ENCODE measurements around the gene SPINK6. TPM values are rescaled to one million over a fixed set of nuclear protein-coding genes. Genes with fewer than 3 reads are reported as not detected.

SPINK6 gene
- total RNA-seq, 2 experiments from 2014 or later, result not detected

DNA sequence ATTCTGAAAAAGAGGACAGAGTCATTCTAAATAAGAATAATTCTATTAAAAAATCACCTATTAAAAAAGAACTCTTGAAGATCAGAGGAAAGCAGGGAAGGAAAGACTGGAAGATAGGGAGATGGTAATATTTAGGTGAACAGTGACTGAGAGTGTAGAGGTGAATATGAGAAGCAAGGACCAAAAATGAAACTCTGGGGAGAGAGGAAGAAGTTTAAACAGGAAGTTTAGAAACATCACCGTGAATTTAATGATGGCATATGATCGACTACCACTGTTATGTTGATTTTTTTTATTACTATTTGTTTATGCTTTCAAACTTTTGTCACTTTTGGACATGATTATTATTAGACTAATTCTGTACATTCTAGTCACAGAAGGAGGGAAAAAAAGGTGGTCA, 1.7 kb upstream of the SPINK6 start:
- Mint-ChIP-seq H3K36me3 (ENCODE audit: low read depth) (no peaks in the 10 kb centered on the region), H3K4me3 (no peak overlapping the region), H3K4me1 (peaks cover 1% of the 10 kb centered on the region), H3K27ac (no peak overlapping the region), H3K9me3 (no peaks in the 10 kb centered on the region), H3K27me3 (peaks cover 9% of the 10 kb centered on the region)
- ChIA-PET POLR2A (no interaction called here), CTCF (no interaction called here)
- no peak for DNase-seq

DNA sequence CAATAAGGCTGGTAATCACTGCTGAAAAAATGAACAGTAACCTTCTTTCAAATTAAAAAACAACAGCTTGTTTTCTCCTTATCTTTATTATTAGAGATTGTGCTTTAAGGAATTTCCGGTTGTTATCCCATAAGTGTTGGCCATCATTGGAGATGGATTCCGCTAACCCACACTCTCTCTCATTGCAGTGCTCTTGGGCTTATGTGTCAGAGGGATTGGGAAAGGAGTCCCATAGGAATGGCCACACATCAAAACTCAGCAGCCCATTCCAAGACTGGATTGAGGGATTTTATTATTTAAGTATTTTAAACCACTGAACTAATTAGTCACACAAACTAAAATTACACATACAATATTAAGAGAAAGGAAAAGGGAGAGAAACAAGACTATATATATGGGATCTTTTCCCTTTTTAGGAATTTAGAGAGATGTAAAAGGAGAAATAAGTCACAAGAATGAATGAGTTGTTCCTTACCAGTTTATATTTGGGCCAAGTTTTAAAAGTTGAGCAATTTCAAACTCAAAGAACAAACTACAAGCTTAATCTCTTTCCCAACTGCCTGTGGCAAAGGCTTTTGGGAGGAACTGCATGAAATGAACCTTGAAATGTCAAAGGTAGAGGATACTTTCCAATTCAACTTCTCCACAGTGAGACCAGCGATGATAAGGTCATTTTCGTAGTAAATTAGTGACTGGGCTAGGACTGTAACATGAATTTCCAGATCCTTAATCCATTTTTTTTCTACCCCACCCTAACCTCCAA, 2.4 kb downstream of the SPINK6 start:
- Mint-ChIP-seq H3K27ac (no peak overlapping the region), H3K4me3 (no peak overlapping the region), H3K9me3 (no peaks in the 10 kb centered on the region), H3K27me3 (peaks cover 1% of the 10 kb centered on the region), H3K4me1 (peaks cover 1% of the 10 kb centered on the region), H3K36me3 (ENCODE audit: low read depth) (no peaks in the 10 kb centered on the region)
- ChIA-PET CTCF (no interaction called here), POLR2A (no interaction called here)
- DNase-seq, result no peak

DNA sequence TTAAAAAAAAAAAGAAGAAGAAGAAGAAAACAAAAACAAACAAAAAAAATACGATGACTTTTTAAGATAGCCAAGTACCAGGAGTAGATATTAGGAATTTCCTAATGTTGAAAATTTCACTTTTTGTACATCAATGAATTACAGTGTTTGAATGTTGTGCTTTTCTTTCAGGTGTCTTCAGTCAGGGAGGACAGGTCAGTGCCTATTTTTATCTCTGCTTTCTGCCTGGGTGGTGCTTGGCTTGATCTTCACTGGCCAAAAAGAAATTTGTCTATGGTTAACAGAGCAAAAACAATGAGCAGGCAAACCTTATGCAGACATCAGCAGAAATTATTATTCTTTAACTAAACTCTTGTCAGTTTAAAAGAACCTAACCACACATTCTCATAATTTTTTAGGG, 3.0 kb downstream of the SPINK6 start:
- H3K27ac Mint-ChIP-seq, result no peak overlapping the region
- DNase-seq, result no peak
- ChIA-PET CTCF (no interaction called here), POLR2A (no interaction called here)
- no peak overlapping the region for H3K4me3 Mint-ChIP-seq
- no peaks in the 10 kb centered on the region for H3K9me3 Mint-ChIP-seq
- H3K27me3 Mint-ChIP-seq, result peaks cover 1% of the 10 kb centered on the region
- H3K36me3 Mint-ChIP-seq (ENCODE audit: low read depth), result no peaks in the 10 kb centered on the region
- peaks cover 1% of the 10 kb centered on the region for H3K4me1 Mint-ChIP-seq

DNA sequence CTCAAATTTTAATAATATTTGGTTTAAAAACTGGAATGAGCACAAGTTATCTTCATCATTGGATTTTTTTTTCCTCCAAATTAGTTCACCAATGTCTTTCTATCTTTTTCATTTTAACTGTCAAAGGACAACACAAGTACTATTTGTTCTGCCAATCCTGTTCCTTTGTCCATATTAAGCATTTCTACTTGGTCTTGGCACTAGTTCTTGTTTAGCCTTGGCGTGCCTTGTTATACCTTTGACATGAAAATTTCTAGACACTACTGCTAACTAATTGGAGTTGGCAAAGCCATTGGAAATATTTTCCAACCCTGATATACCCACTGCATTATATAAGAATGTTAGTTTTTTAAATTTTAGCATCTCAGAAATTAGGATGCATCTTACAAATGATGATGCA, 3.8 kb downstream of the SPINK6 start:
- H3K36me3 Mint-ChIP-seq (ENCODE audit: low read depth), result no peaks in the 10 kb centered on the region
- no peaks in the 10 kb centered on the region for H3K9me3 Mint-ChIP-seq
- no peaks in the 10 kb centered on the region for H3K27me3 Mint-ChIP-seq
- DNase-seq, result no peak
- ChIA-PET CTCF (no interaction called here), POLR2A (no interaction called here)
- no peak overlapping the region for H3K27ac Mint-ChIP-seq
- no peak overlapping the region for H3K4me3 Mint-ChIP-seq
- H3K4me1 Mint-ChIP-seq, result no peaks in the 10 kb centered on the region

DNA sequence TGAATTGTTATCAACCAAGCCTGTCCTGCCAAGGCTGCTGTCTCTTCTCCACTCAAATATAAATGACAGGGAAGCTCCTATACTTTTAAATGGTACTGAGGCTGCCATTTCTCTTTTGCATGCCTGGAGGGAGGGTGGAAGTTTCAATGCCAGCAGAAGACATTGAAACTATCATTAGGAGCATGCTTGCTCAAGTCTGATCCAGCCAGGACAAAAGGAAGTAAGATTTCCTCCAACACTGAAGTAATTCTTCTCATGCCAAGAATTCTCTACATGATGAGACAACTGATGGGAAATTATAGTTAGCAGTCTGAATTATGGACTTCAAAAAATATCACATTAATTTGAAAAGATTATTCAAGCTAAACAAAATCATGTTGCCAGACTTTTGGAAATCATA, 5.4 kb downstream of the SPINK6 start:
- POLR2A ChIA-PET, result no interaction called here

DNA sequence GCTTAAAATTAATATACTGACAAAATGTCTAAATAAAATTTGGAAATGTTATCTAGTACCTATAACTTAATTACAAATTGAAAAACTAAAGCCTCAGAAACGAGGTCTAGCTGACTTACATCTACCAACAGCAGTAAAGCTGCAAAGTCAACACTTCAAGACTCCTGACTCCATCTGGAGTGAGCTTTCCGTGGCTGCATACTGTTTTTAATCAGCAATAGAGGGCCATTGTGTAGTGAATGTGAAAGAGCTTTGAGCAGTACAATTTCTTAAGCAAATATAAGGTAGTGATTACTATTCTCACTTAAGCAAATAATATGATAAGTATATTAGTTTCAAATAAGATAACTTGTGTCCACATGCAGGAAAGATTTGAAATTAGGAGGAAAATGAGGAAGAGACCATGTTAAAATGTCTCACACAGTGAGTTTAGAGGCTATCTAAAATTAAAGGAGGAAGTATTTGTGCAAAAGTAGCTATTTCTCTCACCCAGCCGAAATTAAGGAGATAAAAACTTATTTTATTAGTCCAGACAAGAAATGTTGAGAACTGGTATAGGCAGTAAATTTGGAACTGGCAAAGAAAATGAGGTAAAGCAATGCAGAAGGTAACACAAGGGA, 6.4 kb downstream of the SPINK6 start:
- Mint-ChIP-seq H3K36me3 (ENCODE audit: low read depth) (no peaks in the 10 kb centered on the region), H3K4me3 (no peak overlapping the region), H3K9me3 (no peaks in the 10 kb centered on the region), H3K27me3 (no peaks in the 10 kb centered on the region), H3K4me1 (no peaks in the 10 kb centered on the region), H3K27ac (no peak overlapping the region)
- POLR2A ChIA-PET, result no interaction called here
- CTCF ChIA-PET, result no interaction called here
- DNase-seq, result no peak

More for the DNA sequence above, 5.4 kb downstream of the SPINK6 start:
- Mint-ChIP-seq H3K36me3 (ENCODE audit: low read depth) (no peaks in the 10 kb centered on the region), H3K9me3 (no peaks in the 10 kb centered on the region), H3K4me3 (no peak overlapping the region), H3K27ac (no peak overlapping the region), H3K27me3 (no peaks in the 10 kb centered on the region), H3K4me1 (no peaks in the 10 kb centered on the region)
- DNase-seq, result no peak
- CTCF ChIA-PET, result no interaction called here

DNA sequence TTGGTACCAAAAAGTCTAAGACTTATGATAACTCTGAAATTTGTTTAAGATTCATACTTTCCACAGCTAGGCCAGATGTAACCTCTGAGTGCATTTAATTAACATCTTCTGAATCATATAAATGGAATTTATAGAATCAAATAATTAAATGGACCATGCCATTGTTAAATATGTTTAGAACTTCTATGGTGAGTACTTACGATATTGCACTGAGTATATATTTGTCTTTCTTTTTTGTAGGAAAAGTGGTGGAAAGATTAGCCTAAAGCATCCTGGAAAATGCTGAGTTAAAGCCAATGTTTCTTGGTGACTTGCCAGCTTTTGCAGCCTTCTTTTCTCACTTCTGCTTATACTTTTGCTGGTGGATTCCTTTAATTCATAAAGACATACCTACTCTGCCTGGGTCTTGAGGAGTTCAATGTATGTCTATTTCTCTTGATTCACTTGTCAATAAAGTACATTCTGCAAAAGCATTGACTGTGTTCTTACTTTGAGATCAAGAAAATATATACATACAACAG, 11.9 kb downstream of the SPINK6 start:
- H3K27me3 Mint-ChIP-seq, result no peaks in the 10 kb centered on the region
- ChIA-PET POLR2A (no interaction called here), CTCF (interaction anchor here (0.9 kb wide), 1 partner anchor 516 kb away, joined by 3 read pairs; no protein-coding TSS in a partner anchor)
- H3K36me3 Mint-ChIP-seq (ENCODE audit: low read depth), result no peaks in the 10 kb centered on the region
- no peak overlapping the region for H3K4me3 Mint-ChIP-seq
- no peak for DNase-seq
- H3K4me1 Mint-ChIP-seq, result no peaks in the 10 kb centered on the region
- no peaks in the 10 kb centered on the region for H3K9me3 Mint-ChIP-seq
- H3K27ac Mint-ChIP-seq, result no peak overlapping the region

DNA sequence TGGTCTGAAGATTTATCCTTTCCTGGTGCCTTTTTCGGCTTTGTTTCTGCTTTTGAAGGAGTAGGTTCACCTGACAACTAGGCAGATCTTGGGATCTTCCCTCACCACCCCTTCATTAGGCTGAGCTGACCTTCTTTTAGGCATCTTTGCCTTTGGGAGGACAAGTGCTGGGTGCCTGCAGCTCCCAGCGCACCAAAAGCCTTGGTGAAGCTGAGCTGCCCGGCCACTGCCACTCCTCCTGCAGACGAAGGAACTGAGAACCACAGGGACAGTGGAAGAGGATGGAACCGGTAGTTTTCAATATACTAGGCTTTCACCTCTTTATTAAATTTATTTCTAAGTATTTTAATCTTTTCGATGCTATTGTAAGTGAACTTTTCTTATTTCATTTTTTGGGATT, 18.7 kb downstream of the SPINK6 start:
- no peak for DNase-seq
- Mint-ChIP-seq H3K4me1 (no peaks in the 10 kb centered on the region), H3K9me3 (no peaks in the 10 kb centered on the region), H3K27me3 (peaks cover 3% of the 10 kb centered on the region), H3K27ac (no peak overlapping the region), H3K36me3 (ENCODE audit: low read depth) (no peaks in the 10 kb centered on the region), H3K4me3 (no peak overlapping the region)
- ChIA-PET CTCF (no interaction called here), POLR2A (no interaction called here)

DNA sequence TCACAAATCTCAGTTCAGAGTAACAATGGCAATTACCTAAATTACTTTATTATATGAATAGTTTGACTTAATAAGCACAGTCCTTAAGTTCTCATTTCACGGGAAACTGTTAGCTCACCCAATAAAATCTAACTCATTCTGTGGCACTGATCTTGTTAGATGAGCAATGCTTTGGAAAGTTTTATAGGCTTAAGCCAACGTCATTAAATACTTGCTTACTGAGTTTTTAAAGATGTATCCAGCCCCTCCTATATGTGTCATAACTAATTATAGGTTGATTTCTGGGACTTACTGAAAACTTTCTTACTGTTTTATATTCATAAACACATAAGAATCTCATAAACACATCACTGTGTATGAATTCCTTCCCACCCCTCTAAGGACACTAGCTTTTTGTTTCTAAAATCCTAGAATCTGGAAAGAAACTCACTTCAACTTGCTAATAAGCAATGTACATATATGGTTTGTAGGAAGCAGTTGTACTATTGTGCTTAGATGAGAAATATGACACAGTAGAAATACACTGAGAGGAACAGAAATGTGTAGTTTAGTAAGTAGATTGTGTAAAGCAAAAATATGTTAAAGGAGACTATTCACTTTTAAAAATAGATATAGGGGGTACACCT, 21.4 kb downstream of the SPINK6 start:
- no peak for DNase-seq
- H3K36me3 Mint-ChIP-seq (ENCODE audit: low read depth), result no peaks in the 10 kb centered on the region
- CTCF ChIA-PET, result no interaction called here
- no peak overlapping the region for H3K4me3 Mint-ChIP-seq
- POLR2A ChIA-PET, result no interaction called here
- no peaks in the 10 kb centered on the region for H3K4me1 Mint-ChIP-seq
- H3K9me3 Mint-ChIP-seq, result no peaks in the 10 kb centered on the region
- H3K27me3 Mint-ChIP-seq, result peaks cover 3% of the 10 kb centered on the region
- H3K27ac Mint-ChIP-seq, result no peak overlapping the region

DNA sequence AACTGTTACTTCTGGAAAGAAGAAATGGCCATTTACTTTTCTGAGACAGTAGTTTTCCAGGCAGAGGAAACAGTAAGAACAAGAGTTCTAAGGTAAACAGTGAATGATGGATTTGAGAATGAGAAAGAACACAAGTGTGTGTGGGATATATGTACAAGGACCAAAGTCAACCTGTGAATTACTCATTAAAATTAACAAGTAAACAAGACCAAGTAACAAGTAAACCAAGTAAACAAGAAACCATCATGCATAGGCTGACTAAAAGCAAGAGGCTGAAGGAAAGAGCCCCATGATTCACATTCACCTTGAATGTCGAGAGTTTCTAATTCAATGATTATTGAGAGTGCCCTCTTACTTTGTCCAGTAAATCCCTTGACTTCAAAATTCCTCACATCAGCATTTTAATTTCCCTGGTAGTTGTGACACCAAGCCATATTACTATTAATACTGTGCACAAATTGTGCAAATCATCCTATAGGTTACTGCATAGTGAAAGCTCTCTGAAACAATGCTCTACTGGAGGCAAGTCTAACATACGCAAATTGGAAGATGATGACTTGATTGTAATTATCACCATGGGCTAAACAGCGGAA, 25.6 kb downstream of the SPINK6 start:
- no peak overlapping the region for H3K4me3 Mint-ChIP-seq
- CTCF ChIA-PET, result no interaction called here
- POLR2A ChIA-PET, result no interaction called here

DNA sequence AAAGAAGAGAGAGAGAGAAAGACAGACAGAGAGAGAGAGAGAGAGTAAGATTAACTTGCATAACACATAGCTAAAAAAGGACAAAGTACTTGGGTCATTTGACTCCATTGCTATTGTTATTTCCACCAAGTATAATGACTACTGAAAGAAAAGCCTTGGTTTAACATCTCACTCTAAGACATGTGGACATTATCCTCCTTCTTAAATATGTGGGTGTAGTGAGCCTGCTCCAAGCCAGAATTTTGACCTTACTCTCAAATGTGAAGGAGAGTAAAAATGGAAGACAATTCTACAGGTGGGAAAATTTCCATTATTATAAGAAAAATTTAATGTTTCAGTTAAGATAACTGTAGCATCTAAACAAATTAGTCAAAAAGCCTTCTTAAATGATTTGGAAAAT, 27.0 kb downstream of the SPINK6 start:
- Mint-ChIP-seq H3K27me3 (no peaks in the 10 kb centered on the region), H3K4me3 (no peak overlapping the region), H3K4me1 (no peaks in the 10 kb centered on the region), H3K9me3 (no peaks in the 10 kb centered on the region), H3K27ac (no peak overlapping the region), H3K36me3 (ENCODE audit: low read depth) (no peaks in the 10 kb centered on the region)
- ChIA-PET POLR2A (no interaction called here), CTCF (interaction anchor here (0.6 to 0.7 kb wide), 2 partner anchors 44 to 346 kb away, joined by 3 to 5 read pairs; no protein-coding TSS in a partner anchor)
- no peak for DNase-seq

More for the DNA sequence above, 25.6 kb downstream of the SPINK6 start:
- no peaks in the 10 kb centered on the region for H3K27me3 Mint-ChIP-seq
- no peaks in the 10 kb centered on the region for H3K4me1 Mint-ChIP-seq
- no peak for DNase-seq
- no peaks in the 10 kb centered on the region for H3K9me3 Mint-ChIP-seq
- no peak overlapping the region for H3K27ac Mint-ChIP-seq
- H3K36me3 Mint-ChIP-seq (ENCODE audit: low read depth), result no peaks in the 10 kb centered on the region

DNA sequence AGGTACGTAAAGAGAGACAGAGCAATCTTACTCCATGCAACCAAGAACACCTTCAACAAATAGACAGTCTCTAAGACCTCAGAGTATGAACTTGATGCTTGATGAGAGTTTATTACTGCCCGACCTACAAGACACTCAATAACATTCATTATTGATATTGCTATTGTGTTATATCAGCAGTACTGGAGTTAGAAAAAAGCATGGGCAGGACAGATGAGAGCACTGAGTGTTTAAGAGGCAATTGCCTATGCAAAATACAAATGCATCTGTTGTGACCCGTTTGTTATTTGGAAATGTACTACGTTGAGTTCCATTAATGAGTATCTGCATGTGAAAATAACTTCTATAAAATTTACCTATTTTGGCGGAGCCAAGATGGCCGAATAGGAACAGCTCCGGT, 27.4 kb downstream of the SPINK6 start:
- ChIA-PET POLR2A (no interaction called here), CTCF (interaction anchor here (0.6 kb wide), 1 partner anchor 345 kb away, joined by 5 read pairs; no protein-coding TSS in a partner anchor)
- DNase-seq, result no peak

DNA sequence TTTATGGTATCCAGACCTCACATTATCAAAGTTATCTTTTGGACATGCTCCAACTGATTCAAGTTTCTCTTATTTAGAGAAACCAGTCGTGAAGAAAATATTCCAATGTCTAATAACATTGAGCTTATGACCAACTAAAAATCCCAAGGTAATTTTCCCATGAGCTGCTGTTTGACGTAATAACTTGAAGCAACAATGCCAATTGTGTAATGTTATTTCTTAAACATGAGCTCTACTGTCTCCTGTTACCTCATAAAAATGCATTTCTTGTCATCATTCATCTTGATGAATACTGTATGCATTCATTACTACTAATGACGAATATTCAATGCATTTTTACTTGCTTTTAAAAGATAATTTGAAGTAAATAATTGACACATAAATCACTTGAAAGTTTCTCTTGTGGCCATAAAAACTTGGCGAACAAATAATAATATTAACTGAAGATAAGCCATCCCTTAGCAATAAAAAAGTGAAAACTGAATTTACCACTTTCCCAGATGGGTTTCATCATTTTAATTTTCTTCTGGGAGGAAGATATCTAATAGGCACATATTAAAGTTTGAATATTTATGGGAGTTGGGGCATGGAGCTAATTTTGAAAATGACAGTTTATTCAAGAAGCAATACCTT, 35.1 kb downstream of the SPINK6 start:
- H3K27ac Mint-ChIP-seq, result no peak overlapping the region
- ChIA-PET POLR2A (no interaction called here), CTCF (no interaction called here)
- H3K9me3 Mint-ChIP-seq, result no peaks in the 10 kb centered on the region
- no peak overlapping the region for H3K4me3 Mint-ChIP-seq
- H3K36me3 Mint-ChIP-seq (ENCODE audit: low read depth), result no peaks in the 10 kb centered on the region
- H3K27me3 Mint-ChIP-seq, result no peaks in the 10 kb centered on the region
- no peak for DNase-seq
- H3K4me1 Mint-ChIP-seq, result no peaks in the 10 kb centered on the region

More for the DNA sequence above, 27.4 kb downstream of the SPINK6 start:
- Mint-ChIP-seq H3K36me3 (ENCODE audit: low read depth) (no peaks in the 10 kb centered on the region), H3K4me1 (no peaks in the 10 kb centered on the region), H3K4me3 (no peak overlapping the region), H3K27me3 (no peaks in the 10 kb centered on the region), H3K9me3 (no peaks in the 10 kb centered on the region), H3K27ac (no peak overlapping the region)

Data from activated CD4-positive, alpha-beta memory T cell treated with anti-CD3 and anti-CD28 coated beads, Interleukin-2, amount 10 ng/mL, durations not matched to agents 7 days and 5 days (primary cell).